WI38 (cell line): ENCODE data around the gene EGFLAM.

Source experiments
- H3K4me3 ChIP-seq: 2 replicates; pipeline ENCODE4 v1.5.1; 2011; ENCODE audit warnings: low read depth, mild to moderate bottlenecking, control low read depth, low read length
- TF ChIP-seq, protein P1 (sequence below): IDR thresholded peaks from 2 replicates; pipeline ENCODE4 v1.5.1; 2012; ENCODE audit warnings: low read depth, mild to moderate bottlenecking, control low read depth, low read length

EGFLAM gene

GRCh38 chr5:38465702-38466423, 207.5 kb downstream of the EGFLAM start:
- no peak overlapping the region for H3K4me3 ChIP-seq
- TF ChIP-seq, protein P1, sequence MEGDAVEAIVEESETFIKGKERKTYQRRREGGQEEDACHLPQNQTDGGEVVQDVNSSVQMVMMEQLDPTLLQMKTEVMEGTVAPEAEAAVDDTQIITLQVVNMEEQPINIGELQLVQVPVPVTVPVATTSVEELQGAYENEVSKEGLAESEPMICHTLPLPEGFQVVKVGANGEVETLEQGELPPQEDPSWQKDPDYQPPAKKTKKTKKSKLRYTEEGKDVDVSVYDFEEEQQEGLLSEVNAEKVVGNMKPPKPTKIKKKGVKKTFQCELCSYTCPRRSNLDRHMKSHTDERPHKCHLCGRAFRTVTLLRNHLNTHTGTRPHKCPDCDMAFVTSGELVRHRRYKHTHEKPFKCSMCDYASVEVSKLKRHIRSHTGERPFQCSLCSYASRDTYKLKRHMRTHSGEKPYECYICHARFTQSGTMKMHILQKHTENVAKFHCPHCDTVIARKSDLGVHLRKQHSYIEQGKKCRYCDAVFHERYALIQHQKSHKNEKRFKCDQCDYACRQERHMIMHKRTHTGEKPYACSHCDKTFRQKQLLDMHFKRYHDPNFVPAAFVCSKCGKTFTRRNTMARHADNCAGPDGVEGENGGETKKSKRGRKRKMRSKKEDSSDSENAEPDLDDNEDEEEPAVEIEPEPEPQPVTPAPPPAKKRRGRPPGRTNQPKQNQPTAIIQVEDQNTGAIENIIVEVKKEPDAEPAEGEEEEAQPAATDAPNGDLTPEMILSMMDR: no peak

DNA sequence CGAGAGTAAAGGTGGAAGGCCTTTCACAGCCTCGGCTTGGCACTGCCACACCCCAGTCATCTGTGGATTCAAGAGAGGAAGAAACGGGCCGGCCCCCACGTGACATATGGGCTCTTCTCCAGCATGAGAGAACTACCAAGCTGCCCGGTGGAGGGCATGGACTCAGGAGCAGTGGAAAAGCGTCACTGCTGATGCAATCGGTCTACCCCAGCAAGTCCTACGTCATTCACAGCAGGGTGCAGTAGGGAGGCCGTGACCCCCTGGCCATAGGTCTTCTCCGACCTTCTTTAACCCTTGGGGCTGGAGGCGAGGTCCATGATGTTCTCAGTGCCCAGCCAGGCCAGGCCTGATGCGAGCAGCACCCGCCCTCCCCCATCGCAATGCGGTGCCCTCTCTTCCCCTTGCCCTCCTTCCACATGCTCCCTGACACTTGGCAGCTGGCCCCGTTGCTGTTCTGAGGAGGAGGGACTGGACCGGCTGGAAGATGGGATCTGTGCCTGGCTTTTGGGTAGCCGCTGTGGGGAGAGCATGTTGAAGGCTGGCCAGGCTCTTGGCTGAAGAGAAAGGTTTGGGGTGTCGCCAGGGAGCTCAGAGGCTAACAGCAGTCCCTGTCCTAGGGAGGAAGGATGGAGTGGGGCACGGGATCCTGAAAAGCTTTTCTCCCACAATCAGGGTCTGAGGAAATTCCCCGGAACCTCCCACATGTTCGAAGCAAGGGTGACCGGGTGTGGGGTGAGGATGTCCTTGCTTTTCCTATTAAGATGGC, 208.2 kb downstream of the EGFLAM start:
- TF ChIP-seq, protein P1: no peak
- no peak overlapping the region for H3K4me3 ChIP-seq

GRCh38 chr5:38467353-38468040, 209.1 kb downstream of the EGFLAM start:
- TF ChIP-seq, protein P1: no peak
- peak overlapping the region; percentile 30 for H3K4me3 ChIP-seq

DNA sequence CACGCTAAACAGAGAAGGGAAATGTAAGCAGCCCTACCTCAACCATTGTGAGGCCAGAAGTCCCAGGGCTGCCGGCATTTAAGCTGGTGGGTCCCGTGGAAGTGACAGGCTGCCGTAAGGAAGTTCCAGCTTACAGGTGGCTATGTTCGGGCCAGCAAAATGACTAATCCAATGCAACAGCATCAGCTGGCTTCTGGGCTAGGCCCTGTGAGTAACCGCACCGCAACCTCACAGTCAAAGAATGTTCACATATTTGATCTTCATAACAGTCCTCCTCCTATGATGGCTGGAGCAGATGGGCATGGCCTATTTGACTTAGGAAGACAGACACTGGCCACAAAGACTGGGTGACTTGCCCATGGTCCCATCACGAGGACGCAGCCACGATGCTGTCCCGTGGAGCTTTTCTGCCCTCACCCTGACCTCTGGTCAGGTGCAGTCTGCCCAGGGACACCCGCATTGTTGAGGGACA, 209.9 kb downstream of the EGFLAM start:
- TF ChIP-seq, protein P1: no peak
- H3K4me3 ChIP-seq: peak overlapping the region; percentile 30

GRCh38 chr5:38468978-38469706, 210.8 kb downstream of the EGFLAM start:
- TF ChIP-seq, protein P1: no peak
- no peak overlapping the region for H3K4me3 ChIP-seq

DNA sequence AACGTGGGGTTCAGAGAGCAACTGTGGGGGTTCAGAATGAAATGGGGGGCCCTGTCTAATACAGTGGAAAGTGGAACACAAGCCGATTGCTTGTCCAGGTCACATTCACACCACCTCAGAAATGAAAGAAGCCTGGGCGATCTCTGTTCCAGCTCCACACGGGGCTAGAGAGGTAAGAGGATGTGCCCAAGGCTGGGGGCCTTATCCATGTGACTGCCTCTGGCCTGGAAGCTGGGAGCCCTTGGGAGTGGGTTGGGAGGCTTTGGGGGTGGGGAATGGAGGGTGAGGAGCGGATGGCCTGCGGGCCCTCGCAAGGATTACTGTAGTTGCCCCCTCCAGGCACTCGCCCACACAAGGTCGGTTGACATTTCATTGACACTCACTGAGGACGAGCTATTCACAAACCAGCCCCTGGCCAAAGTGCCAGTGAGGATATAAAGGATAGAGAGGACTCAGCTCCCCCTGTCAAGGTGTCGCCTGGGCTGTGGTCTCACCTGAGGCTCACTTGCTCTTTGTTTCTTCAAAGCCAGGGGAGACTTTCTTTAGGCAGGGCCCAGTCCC, 211.4 kb downstream of the EGFLAM start:
- no peak overlapping the region for H3K4me3 ChIP-seq
- TF ChIP-seq, protein P1: no peak
